ENCODE data around the gene LARGE2. TPM values are rescaled to one million over a fixed set of nuclear protein-coding genes. Genes with fewer than 3 reads are reported as not detected.
A peak's percentile ranks its signal among the peaks of the same experiment; 100 is the strongest.

The LARGE2 gene
- polyA plus RNA-seq, 1 donor (not counting 4 experiments of a cell fraction or from before 2014, with no cell fraction given) = 7.1 TPM

GRCh38 chr11:45934580-45935318 lies 12.3 kb downstream of the LARGE2 start:
- no peaks in the 10 kb centered on the region for H3K9me3 ChIP-seq (ENCODE audit: control insufficient read depth, low read depth, low read length)
- H3K9ac ChIP-seq (ENCODE audit: control insufficient read depth, extremely low read depth, insufficient read depth, low read length) = no peak overlapping the region
- DNase-seq (ENCODE audit: low read depth, low spot score) (no peak), FAIRE-seq (peak; percentile 71)
- H3K4me3 ChIP-seq (ENCODE audit: control insufficient read depth in 2 of 3, extremely low read depth in 1 of 3, insufficient read depth in 2 of 3, low read depth in 1 of 3, low read length in 3 of 3) = no peak overlapping the region
- no peak overlapping the region for H2AFZ ChIP-seq (ENCODE audit: control insufficient read depth, low read length)
- dilution Hi-C loops (cut with MboI; ENCODE audit: extremely low pct_ligation_motif_present, low sequenced_read_pairs) = no loop called here
- peak overlapping the region; percentile 10 for H3K27ac ChIP-seq (ENCODE audit: control insufficient read depth, insufficient read depth, low read length)
- no peaks in the 10 kb centered on the region for H4K20me1 ChIP-seq (ENCODE audit: control insufficient read depth, extremely low read depth, insufficient read depth, low read length)
- TF ChIP-seq EZH2 (IDR thresholded peaks at IDR 0.05; ENCODE audit: low read length) = no peak
- no peak for TF ChIP-seq CTCF (optimal IDR thresholded peaks at IDR 0.05 in 1 of 3, IDR thresholded peaks at IDR 0.05 in 1 of 3, conservative IDR thresholded peaks at IDR 0.05 in 1 of 3; ENCODE audit: extremely low read depth in 1 of 3, insufficient read depth in 2 of 3, low read length in 3 of 3)
- peaks cover 7% of the 10 kb centered on the region in 2 experiments for H3K36me3 ChIP-seq (ENCODE audit: control insufficient read depth in 2 of 2, extremely low read depth in 1 of 2, insufficient read depth in 2 of 2, low read length in 2 of 2)
- H3K79me2 ChIP-seq (ENCODE audit: control insufficient read depth, insufficient read depth, low read length) = no peaks in the 10 kb centered on the region
- H3K4me2 ChIP-seq (ENCODE audit: control insufficient read depth, extremely low read depth, insufficient read depth, low read depth, low read length) = peak overlapping the region; percentile 53
- peaks cover 58% of the 10 kb centered on the region for H3K4me1 ChIP-seq (ENCODE audit: control insufficient read depth, extremely low read depth, insufficient read depth, low read length)
- H3K27me3 ChIP-seq (ENCODE audit: control insufficient read depth, extremely low read depth, insufficient read depth, low read length) = no peaks in the 10 kb centered on the region
- H3K9me1 ChIP-seq (ENCODE audit: control insufficient read depth, extremely low read depth, insufficient read depth, low read length) = no peaks in the 10 kb centered on the region

- FAIRE-seq (no peak), DNase-seq (ENCODE audit: low read depth, low spot score) (no peak)
- Histone ChIP-seq H3K4me2 (ENCODE audit: control insufficient read depth, extremely low read depth, insufficient read depth, low read depth, low read length) (no peak overlapping the region), H2AFZ (ENCODE audit: control insufficient read depth, low read length) (no peak overlapping the region), H3K27me3 (ENCODE audit: control insufficient read depth, extremely low read depth, insufficient read depth, low read length) (no peaks in the 10 kb centered on the region), H4K20me1 (ENCODE audit: control insufficient read depth, extremely low read depth, insufficient read depth, low read length) (no peaks in the 10 kb centered on the region), H3K4me1 (ENCODE audit: control insufficient read depth, extremely low read depth, insufficient read depth, low read length) (peaks cover 51% of the 10 kb centered on the region), H3K4me3 (ENCODE audit: control insufficient read depth in 2 of 3, extremely low read depth in 1 of 3, insufficient read depth in 2 of 3, low read depth in 1 of 3, low read length in 3 of 3) (no peak overlapping the region), H3K27ac (ENCODE audit: control insufficient read depth, insufficient read depth, low read length) (no peak overlapping the region), H3K9me1 (ENCODE audit: control insufficient read depth, extremely low read depth, insufficient read depth, low read length) (no peaks in the 10 kb centered on the region), H3K9ac (ENCODE audit: control insufficient read depth, extremely low read depth, insufficient read depth, low read length) (no peak overlapping the region), H3K79me2 (ENCODE audit: control insufficient read depth, insufficient read depth, low read length) (no peaks in the 10 kb centered on the region), H3K9me3 (ENCODE audit: control insufficient read depth, low read depth, low read length) (no peaks in the 10 kb centered on the region), H3K36me3 (ENCODE audit: control insufficient read depth in 2 of 2, extremely low read depth in 1 of 2, insufficient read depth in 2 of 2, low read length in 2 of 2) (peaks cover 7% of the 10 kb centered on the region in 2 experiments)
- TF ChIP-seq EZH2 (IDR thresholded peaks at IDR 0.05; ENCODE audit: low read length) (no peak), CTCF (optimal IDR thresholded peaks at IDR 0.05 in 1 of 3, IDR thresholded peaks at IDR 0.05 in 1 of 3, conservative IDR thresholded peaks at IDR 0.05 in 1 of 3; ENCODE audit: extremely low read depth in 1 of 3, insufficient read depth in 2 of 3, low read length in 3 of 3) (no peak)
- dilution Hi-C loops (cut with MboI; ENCODE audit: extremely low pct_ligation_motif_present, low sequenced_read_pairs) = no loop called here
These were observed 13.1 kb downstream of the LARGE2 start for GRCh38 chr11:45935349-45936064.

All from keratinocyte (primary cell).